Measurements from ENCODE around the gene NR3C1.

NR3C1 gene

DNA sequence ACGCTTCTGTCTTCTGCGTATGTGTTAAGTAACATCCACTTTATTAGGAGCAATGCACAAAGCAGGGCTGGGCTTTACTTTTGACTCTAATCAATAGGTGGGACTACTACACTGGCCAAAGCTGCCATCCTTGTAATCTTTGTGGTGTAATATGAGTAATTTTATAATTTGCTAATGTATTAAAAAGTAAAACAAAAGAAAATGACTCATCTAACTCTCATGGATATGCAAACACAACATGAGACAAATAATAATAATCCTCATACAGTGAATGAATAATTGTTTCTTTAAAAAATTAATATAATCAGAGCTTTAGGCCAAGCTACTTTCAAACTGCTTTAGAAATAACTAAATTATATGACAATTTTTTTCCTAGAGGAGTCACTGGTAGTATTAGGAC is 90.7 kb downstream of the NR3C1 start:
- no peak for DNase-seq (ENCODE audit: low read depth)
- no peak overlapping the region for H3K4me3 ChIP-seq (replicated peaks; ENCODE audit: low read depth, low read length)
- no peak for TF ChIP-seq CTCF (IDR thresholded peaks at IDR 0.05; ENCODE audit: low read length, missing control alignments)

DNA sequence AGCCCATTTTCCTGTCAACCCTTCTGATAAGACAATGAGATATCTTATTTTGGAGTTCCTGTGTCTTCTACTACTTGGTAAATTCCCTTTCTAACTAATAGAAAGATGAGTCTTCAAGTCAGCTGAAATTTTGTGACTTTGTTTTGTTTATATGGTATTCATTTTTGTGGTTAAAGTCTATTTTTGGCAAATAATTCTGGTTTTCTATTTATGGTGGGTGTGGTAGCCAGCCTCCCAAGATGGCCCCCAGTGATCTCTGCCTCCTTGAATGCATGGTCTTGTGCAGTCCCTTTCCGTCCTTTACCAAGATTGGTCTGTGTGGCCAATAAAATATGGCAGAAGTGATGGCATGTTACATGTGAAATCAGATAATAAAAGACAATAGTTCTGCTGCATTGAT is 91.5 kb downstream of the NR3C1 start:
- no peak for TF ChIP-seq CTCF (IDR thresholded peaks at IDR 0.05; ENCODE audit: low read length, missing control alignments)
- H3K4me3 ChIP-seq (replicated peaks; ENCODE audit: low read depth, low read length) = no peak overlapping the region
- no peak for DNase-seq (ENCODE audit: low read depth)

GRCh38 chr5:143311428-143311827 is 92.1 kb downstream of the NR3C1 start:
- peak; percentile 87 for DNase-seq (ENCODE audit: low read depth)
- H3K4me3 ChIP-seq (replicated peaks; ENCODE audit: low read depth, low read length) = no peak overlapping the region
- no peak for TF ChIP-seq CTCF (IDR thresholded peaks at IDR 0.05; ENCODE audit: low read length, missing control alignments)

- peak; percentile 81 for DNase-seq (ENCODE audit: low read depth)
- no peak for TF ChIP-seq CTCF (IDR thresholded peaks at IDR 0.05; ENCODE audit: low read length, missing control alignments)
- H3K4me3 ChIP-seq (replicated peaks; ENCODE audit: low read depth, low read length) = no peak overlapping the region
Measured at GRCh38 chr5:143309661-143310431, 93.6 kb downstream of the NR3C1 start.

GRCh38 chr5:143308731-143309130 is 94.8 kb downstream of the NR3C1 start:
- no peak for DNase-seq (ENCODE audit: low read depth)

GRCh38 chr5:143306040-143306439 is 97.4 kb downstream of the NR3C1 start:
- TF ChIP-seq CTCF (IDR thresholded peaks at IDR 0.05; ENCODE audit: low read length, missing control alignments) = no peak
- DNase-seq (ENCODE audit: low read depth) = no peak
- H3K4me3 ChIP-seq (replicated peaks; ENCODE audit: low read depth, low read length) = no peak overlapping the region

More at GRCh38 chr5:143308731-143309130, 94.8 kb downstream of the NR3C1 start:
- TF ChIP-seq CTCF (IDR thresholded peaks at IDR 0.05; ENCODE audit: low read length, missing control alignments) = no peak
- H3K4me3 ChIP-seq (replicated peaks; ENCODE audit: low read depth, low read length) = no peak overlapping the region
